Osteoblast (primary cell): ENCODE measurements around the gene WSCD1. TPM values are rescaled to one million over a fixed set of nuclear protein-coding genes. Genes with fewer than 3 reads are reported as not detected.

Experiments used
- DNase-seq: peaks from one replicate; pipeline ENCODE4 v3.0.0; 2011; ENCODE audit warnings: low spot score, mixed read lengths; ENCODE audit not compliant: insufficient read length; ENCODE audit errors: missing footprints
- H2AFZ ChIP-seq: 2 replicates; pipeline ENCODE4 v1.6.0; 2011; ENCODE audit warnings: mild to moderate bottlenecking, low read length
- H3K27ac ChIP-seq: 2 replicates; pipeline ENCODE4 v1.5.1; 2011; ENCODE audit warnings: mild to moderate bottlenecking, low read depth, low read length, moderate library complexity
- H3K27me3 ChIP-seq: 2 replicates; pipeline ENCODE4 v1.6.0; 2012; ENCODE audit warnings: mild to moderate bottlenecking, control low read depth, inconsistent platforms, low read length, moderate library complexity; ENCODE audit not compliant: insufficient read depth
- H3K36me3 ChIP-seq: 2 replicates; pipeline ENCODE4 v1.5.1; 2011; ENCODE audit warnings: mild to moderate bottlenecking, low read length, control low read depth, moderate library complexity; ENCODE audit not compliant: insufficient read depth
- H3K4me1 ChIP-seq: 2 replicates; pipeline ENCODE4 v1.5.1; 2011; ENCODE audit warnings: mild to moderate bottlenecking, low read length, control low read depth, moderate library complexity; ENCODE audit not compliant: insufficient read depth
- H3K4me2 ChIP-seq: 2 replicates; pipeline ENCODE4 v1.6.0; 2011; ENCODE audit warnings: mild to moderate bottlenecking, low read length; ENCODE audit not compliant: insufficient read depth
- H3K4me3 ChIP-seq: fragments of 200-600 bp; sonication (generic); 3 replicates; pipeline ENCODE4 v1.5.1; 2012; ENCODE audit warnings: mild to moderate bottlenecking, low read length, inconsistent platforms; ENCODE audit not compliant: insufficient read depth
- H3K79me2 ChIP-seq: 2 replicates; pipeline ENCODE4 v1.6.0; 2012; ENCODE audit warnings: mild to moderate bottlenecking, low read length, control low read depth, inconsistent platforms; ENCODE audit not compliant: insufficient read depth
- H3K9me3 ChIP-seq: 2 replicates; pipeline ENCODE4 v1.5.1; 2011; ENCODE audit warnings: low read depth, low read length, control low read depth
- H4K20me1 ChIP-seq: 2 replicates; pipeline ENCODE4 v1.6.0; 2012; ENCODE audit warnings: mild to moderate bottlenecking, low read length, control low read depth; ENCODE audit not compliant: insufficient read depth
- CTCF ChIP-seq: IDR thresholded peaks from 2 replicates; pipeline ENCODE4 v1.5.1; 2011; ENCODE audit warnings: mild to moderate bottlenecking, low read depth, low read length, moderate library complexity; ENCODE audit errors: extremely low read depth
- total RNA-seq: library from RNA; depleted of rRNA; stranded (reverse); fragments of >200 nt; gene quantifications from 2 replicates; pipeline ENCODE4 v1.2.3, GENCODE V29; 2012

WSCD1 gene
- total RNA-seq, 1 donor = not detected

GRCh38 chr17:6040504-6040903, 29.7 kb upstream of the WSCD1 start:
- no peak overlapping the region for H2AFZ ChIP-seq
- H3K4me3 ChIP-seq = no peak overlapping the region
- no peak overlapping the region for H3K27ac ChIP-seq
- H3K4me1 ChIP-seq = no peaks in the 10 kb centered on the region
- no peak for DNase-seq
- H3K36me3 ChIP-seq = no peaks in the 10 kb centered on the region
- peaks cover 3% of the 10 kb centered on the region for H3K27me3 ChIP-seq
- no peak overlapping the region for H3K4me2 ChIP-seq
- no peaks in the 10 kb centered on the region for H3K9me3 ChIP-seq
- no peaks in the 10 kb centered on the region for H3K79me2 ChIP-seq
- no peak for TF ChIP-seq CTCF
- H4K20me1 ChIP-seq = no peaks in the 10 kb centered on the region

DNA sequence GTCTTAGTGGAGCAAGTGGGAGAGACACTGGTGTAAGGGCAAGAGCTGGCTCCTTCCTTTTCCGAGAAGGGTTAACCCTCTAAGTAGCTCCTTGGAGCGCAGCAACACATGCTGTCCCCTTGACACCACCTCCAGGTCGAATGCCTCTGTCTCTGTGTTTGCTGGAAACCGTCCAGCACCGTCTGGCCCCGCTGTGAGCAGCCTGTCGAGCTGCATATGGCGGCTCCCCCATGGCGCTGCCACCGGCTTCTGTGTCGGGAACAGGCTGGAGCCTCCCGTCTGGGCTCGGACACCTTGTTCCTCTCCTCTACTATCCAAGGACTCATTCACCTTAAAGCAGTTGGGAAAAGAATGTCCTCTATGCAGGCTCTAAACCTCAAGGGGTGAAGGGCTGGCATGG, 28.9 kb upstream of the WSCD1 start:
- no peaks in the 10 kb centered on the region for H3K9me3 ChIP-seq
- H3K27me3 ChIP-seq = peaks cover 3% of the 10 kb centered on the region
- no peak overlapping the region for H3K27ac ChIP-seq
- TF ChIP-seq CTCF = no peak
- H2AFZ ChIP-seq = no peak overlapping the region
- no peak overlapping the region for H3K4me3 ChIP-seq
- no peaks in the 10 kb centered on the region for H3K4me1 ChIP-seq
- H3K4me2 ChIP-seq = no peak overlapping the region
- no peaks in the 10 kb centered on the region for H3K79me2 ChIP-seq
- no peaks in the 10 kb centered on the region for H4K20me1 ChIP-seq
- no peaks in the 10 kb centered on the region for H3K36me3 ChIP-seq
- no peak for DNase-seq

DNA sequence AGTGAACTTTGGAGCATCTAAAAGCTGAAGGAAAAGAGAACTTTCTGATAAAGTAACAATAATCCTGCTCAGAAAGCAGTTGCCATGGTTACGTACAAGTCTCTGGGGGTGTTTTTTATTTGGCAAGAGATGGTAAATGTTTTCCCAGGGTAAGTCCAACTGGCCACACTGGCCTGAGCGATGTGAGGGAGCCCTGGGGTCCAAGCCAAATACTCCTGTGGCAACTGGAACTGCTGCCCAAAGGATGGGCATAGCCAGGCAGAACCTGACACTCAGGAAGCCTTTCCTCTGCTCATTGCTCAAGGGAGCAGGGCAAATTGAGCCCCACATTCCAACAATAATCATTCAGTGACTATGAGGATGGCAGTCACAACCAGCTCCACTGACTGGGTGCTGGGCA, 26.8 kb upstream of the WSCD1 start:
- Histone ChIP-seq H3K27ac (no peak overlapping the region), H3K4me2 (no peak overlapping the region), H4K20me1 (no peaks in the 10 kb centered on the region), H3K4me3 (no peak overlapping the region), H3K27me3 (peaks cover 3% of the 10 kb centered on the region), H3K79me2 (no peaks in the 10 kb centered on the region), H3K36me3 (no peaks in the 10 kb centered on the region), H3K4me1 (no peaks in the 10 kb centered on the region), H2AFZ (no peak overlapping the region), H3K9me3 (no peaks in the 10 kb centered on the region)
- no peak for TF ChIP-seq CTCF
- DNase-seq = no peak

DNA sequence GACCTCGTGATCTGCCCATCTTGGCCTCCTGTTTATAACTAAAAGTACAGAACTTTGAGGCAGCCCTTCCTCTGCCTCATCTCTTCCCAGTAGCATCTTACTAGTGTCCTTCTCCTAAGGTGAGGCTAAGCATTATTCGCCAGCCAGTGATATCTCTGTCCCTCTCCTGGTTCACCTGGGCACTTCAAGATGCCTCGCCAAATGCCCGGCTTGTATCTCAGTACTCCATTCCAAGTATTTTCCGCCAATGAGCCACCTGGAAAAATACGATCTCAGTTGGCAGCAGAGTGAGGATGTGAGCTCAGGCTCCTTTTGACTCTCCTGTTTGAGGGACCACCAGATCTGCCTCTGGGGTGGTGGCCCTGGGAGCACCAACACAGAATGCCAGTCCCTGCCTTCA, 25.9 kb upstream of the WSCD1 start:
- Histone ChIP-seq H4K20me1 (no peaks in the 10 kb centered on the region), H3K4me3 (no peak overlapping the region), H2AFZ (no peak overlapping the region), H3K27me3 (peaks cover 2% of the 10 kb centered on the region), H3K4me1 (no peaks in the 10 kb centered on the region), H3K4me2 (no peak overlapping the region), H3K9me3 (no peaks in the 10 kb centered on the region), H3K27ac (no peak overlapping the region), H3K36me3 (no peaks in the 10 kb centered on the region), H3K79me2 (no peaks in the 10 kb centered on the region)
- TF ChIP-seq CTCF = no peak
- DNase-seq = no peak
